Renal pelvis (tissue), 12 donors: Measurements from ENCODE around the gene TCAF2. TPM values are rescaled to one million over a fixed set of nuclear protein-coding genes. Genes with fewer than 3 reads are reported as not detected.
"Not testable (repeated sequence)": the region's sequence is repeated elsewhere in the genome, so short reads cannot be mapped to it uniquely, and the experiment has no call there.

ENCODE experiments used
- DNase-seq: peaks from one replicate; pipeline ENCODE4 v3.0.0-alpha.2; 2013
- long read RNA-seq, 16 experiments: transcript quantifications; one replicate each; lab custom pipeline, GENCODE V29; 2026
- polyA plus RNA-seq, 3 donors: library from polyadenylated mRNA; unstranded; fragments of 120-200 nt; gene quantifications; one replicate each; pipeline ENCODE4 v1.2.1, GENCODE V29; 2013; ENCODE audit not compliant: insufficient read length in 3 of 3

Gene TCAF2
- 1 to 10 TPM; 2.9 to 4.3 (median 3.3) TPM for polyA plus RNA-seq
- long read RNA-seq, donor 1, partial matches to known transcripts = 20 of 20 reads
- long read RNA-seq, donor 1, other reads (novel, unspliced or antisense) = 0 of 20 reads
- long read RNA-seq, donor 2 = 0 reads
- long read RNA-seq, donor 3 = 0 reads
- long read RNA-seq, donor 4 = 0 reads
- long read RNA-seq, donor 5, partial matches to known transcripts = 13 of 13 reads
- long read RNA-seq, donor 5, other reads (novel, unspliced or antisense) = 0 of 13 reads
- long read RNA-seq, donor 6 = 0 reads
- long read RNA-seq, donor 7 = 0 reads
- long read RNA-seq, donor 8 = 0 reads
- long read RNA-seq, donor 9 = 0 reads
- long read RNA-seq, donor 10, partial matches to known transcripts = 24 of 24 reads
- long read RNA-seq, donor 10, other reads (novel, unspliced or antisense) = 0 of 24 reads
- long read RNA-seq, donor 11, partial matches to known transcripts = 0 of 1 reads
- long read RNA-seq, donor 11, other reads (novel, unspliced or antisense) = 0 of 1 reads
- long read RNA-seq, donor 12 = 0 reads
- long read RNA-seq, donor 13 = 0 reads
- long read RNA-seq, donor 14, partial matches to known transcripts = 0 of 18 reads
- long read RNA-seq, donor 14, other reads (novel, unspliced or antisense) = 18 of 18 reads
- long read RNA-seq, donor 15 = 0 reads
- long read RNA-seq, donor 16 = 0 reads

GRCh38 chr7:143620646-143621045 lies at the start of gene TCAF2:
TSS of gene TCAF2 (plus strand) at chr7:143620974.
- not testable (repeated sequence) for DNase-seq

GRCh38 chr7:143571501-143571900 lies 49.3 kb upstream of the TCAF2 start, which contains the start of gene CTAGE15:
TSS of gene CTAGE15 (plus strand) at chr7:143571801. CDS start at chr7:143571818, 17 bp downstream.
- DNase-seq = not testable (repeated sequence)

GRCh38 chr7:143588183-143588582 lies 32.6 kb upstream of the TCAF2 start:
- DNase-seq = not testable (repeated sequence)

GRCh38 chr7:143589897-143590296 lies 30.9 kb upstream of the TCAF2 start:
- not testable (repeated sequence) for DNase-seq

GRCh38 chr7:143598086-143598485 lies 22.7 kb upstream of the TCAF2 start:
- not testable (repeated sequence) for DNase-seq

GRCh38 chr7:143603549-143603948 lies 17.2 kb upstream of the TCAF2 start:
- DNase-seq = not testable (repeated sequence)

GRCh38 chr7:143606088-143606487 lies 14.7 kb upstream of the TCAF2 start:
- not testable (repeated sequence) for DNase-seq

GRCh38 chr7:143615545-143615944 lies 5.2 kb upstream of the TCAF2 start:
- DNase-seq = not testable (repeated sequence)

- DNase-seq = not testable (repeated sequence)
Observed at GRCh38 chr7:143617204-143617603, 3.6 kb upstream of the TCAF2 start.

GRCh38 chr7:143620058-143620457 lies 716 bp upstream of the TCAF2 start:
- not testable (repeated sequence) for DNase-seq

GRCh38 chr7:143621175-143621574 lies 401 bp downstream of the TCAF2 start:
- not testable (repeated sequence) for DNase-seq

GRCh38 chr7:143622130-143622529 lies 1.4 kb downstream of the TCAF2 start:
- not testable (repeated sequence) for DNase-seq

- DNase-seq = not testable (repeated sequence)
Observed at GRCh38 chr7:143630653-143631052, 9.9 kb downstream of the TCAF2 start.

GRCh38 chr7:143632506-143632905 lies 11.7 kb downstream of the TCAF2 start:
- DNase-seq = not testable (repeated sequence)

GRCh38 chr7:143633013-143633618 lies 12.3 kb downstream of the TCAF2 start:
- not testable (repeated sequence) for DNase-seq

GRCh38 chr7:143635364-143636240 lies 14.8 kb downstream of the TCAF2 start:
- not testable (repeated sequence) for DNase-seq

- DNase-seq = not testable (repeated sequence)
Observed at GRCh38 chr7:143639372-143639771, 18.6 kb downstream of the TCAF2 start.

- not testable (repeated sequence) for DNase-seq
Observed at GRCh38 chr7:143640528-143641189, 19.9 kb downstream of the TCAF2 start.

GRCh38 chr7:143646598-143646997 lies 25.8 kb downstream of the TCAF2 start:
- not testable (repeated sequence) for DNase-seq

GRCh38 chr7:143649902-143650301 lies 29.1 kb downstream of the TCAF2 start:
- not testable (repeated sequence) for DNase-seq

GRCh38 chr7:143650447-143650846 lies 29.7 kb downstream of the TCAF2 start:
- DNase-seq = not testable (repeated sequence)
